Sigmoid colon (tissue), 7 donors: Measurements from ENCODE around the gene KRTAP6-2. TPM values are rescaled to one million over a fixed set of nuclear protein-coding genes. Genes with fewer than 3 reads are reported as not detected.

Experiments
- DNase-seq: peaks from one replicate; pipeline ENCODE4 v3.0.0-alpha.2; 2019
- H3K27ac ChIP-seq, 4 donors: fragments of 200-600 bp; sonication (generic); one replicate each; pipeline ENCODE4 v1.5.1; 2016 to 2019; ENCODE audit warnings: mild to moderate bottlenecking in 1 of 4
- H3K27me3 ChIP-seq, 3 donors: fragments of 200-600 bp; sonication (generic); one replicate each; pipeline ENCODE4 v1.5.1; 2019; ENCODE audit warnings: mild to moderate bottlenecking in 1 of 3
- H3K36me3 ChIP-seq, 4 donors: fragments of 200-600 bp; sonication (generic); one replicate each; pipeline ENCODE4 v1.5.1; 2016 to 2019
- H3K4me1 ChIP-seq, 4 donors: fragments of 200-600 bp; sonication (generic); one replicate each; pipeline ENCODE4 v1.5.1; 2017 to 2019
- H3K4me3 ChIP-seq, 4 donors: fragments of 200-600 bp; sonication (generic); one replicate each; pipeline ENCODE4 v1.5.1; 2017 to 2019; ENCODE audit warnings: mild to moderate bottlenecking in 2 of 4, moderate library complexity in 1 of 4
- H3K9me3 ChIP-seq, 4 donors: fragments of 200-600 bp in 3 of 4; sonication (generic) in 3 of 4; one replicate each; pipeline versions ENCODE4 v1.5.1 to v1.6.1; 2013 to 2019
- EP300 ChIP-seq, 4 donors: sonication (generic); formaldehyde crosslinking; IDR thresholded peaks; one replicate each; pipeline ENCODE4 v1.6.1; 2017; ENCODE audit warnings: antibody characterized with exemption in 4 of 4
- POLR2A ChIP-seq, 2 donors: fragments of 450-650 bp; IDR thresholded peaks; one replicate each; pipeline ENCODE4 v1.6.1; 2016; ENCODE audit warnings: antibody characterized with exemption in 2 of 2, mild to moderate bottlenecking in 2 of 2, moderate library complexity in 2 of 2
- POLR2AphosphoS5 ChIP-seq, 4 donors: sonication (generic); formaldehyde crosslinking; IDR thresholded peaks; one replicate each; pipeline ENCODE4 v1.6.1; 2017; ENCODE audit warnings: antibody characterized with exemption in 4 of 4
- WGBS, 2 donors: extraction: QIAGEN DNeasy Blood & Tissue Kit; methylation state at CpG; one replicate each; pipeline ENCODE4 v1.1.7; 2013; 5-methylcytosine and 5-hydroxymethylcytosine counted together
- intact Hi-C: fragments of 100-400 bp; cut with DNase I; formaldehyde crosslinking; loops from one replicate; pipeline ENCODE4 v1.15.1; 2023
- polyA plus RNA-seq, 3 donors: library from polyadenylated mRNA; stranded (reverse); fragments of 200-250 nt; gene quantifications; one replicate each; pipeline ENCODE4 v1.2.3, GENCODE V29; 2013
- total RNA-seq, 4 donors: library from RNA; depleted of rRNA; stranded (reverse); fragments of >200 nt; gene quantifications; one replicate each; pipeline ENCODE4 v1.1.0, GENCODE V29; 2016
- TF ChIP-seq, protein P1 (sequence below), 4 experiments: fragments of 450-650 bp in 3 of 4; fragments of 200-600 bp in 1 of 4; IDR thresholded peaks; one replicate each; pipeline ENCODE4 v1.5.1; 2016 to 2019; ENCODE audit warnings: antibody characterized with exemption in 4 of 4, mild to moderate bottlenecking in 3 of 4, moderate library complexity in 2 of 4
- donor health status: healthy with polysubstance abuse.
- donor health status: Bipolar disorder and iron deficiency.
- donor health status: healthy.

The KRTAP6-2 gene, protein sequence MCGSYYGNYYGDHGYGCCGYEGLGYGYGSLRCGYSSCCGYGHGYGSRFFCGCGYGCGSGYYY
- total RNA-seq (not detected), polyA plus RNA-seq (not detected)

DNA sequence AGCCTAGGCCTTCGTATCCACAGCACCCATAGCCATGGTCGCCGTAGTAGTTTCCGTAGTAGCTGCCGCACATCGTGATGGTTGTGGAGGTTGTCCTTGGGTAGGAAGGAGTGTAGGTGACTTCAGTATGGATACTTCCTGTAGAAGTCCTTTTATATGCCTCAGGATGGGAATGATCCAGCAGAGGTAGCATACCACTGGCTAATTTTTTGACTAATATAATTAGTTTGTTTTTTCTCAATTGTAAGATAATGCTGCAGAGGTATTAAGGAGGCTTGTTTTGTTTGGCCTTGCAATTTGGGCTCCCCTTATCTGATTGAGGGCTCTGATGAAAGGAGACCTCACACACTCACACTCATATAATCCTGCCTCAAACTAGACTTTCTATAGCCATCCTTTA, at the start of gene KRTAP6-2:
Gene KRTAP6-2 (minus strand): TSS at position 101 of the 400 bp plus-strand sequence. CDS start 28 bp downstream, at position 73.
- Histone ChIP-seq H3K4me3 (no peak within 1 kb of the TSS), H3K36me3 (no peaks in the 10 kb centered on the region), H3K27ac (no peak within 1 kb of the TSS), H3K27me3 (no peaks in the 10 kb centered on the region), H3K9me3 (no peaks in the 10 kb centered on the region), H3K4me1 (no peaks in the 10 kb centered on the region)
- no peak for DNase-seq
- intact Hi-C loops, result no loop called here
- 95 to 97% methylated on average over 6 of the region's 6 CpGs for WGBS, 2 donors
- TF ChIP-seq POLR2AphosphoS5 (IDR thresholded peaks at IDR 0.05) (no peak), EP300 (IDR thresholded peaks at IDR 0.05) (no peak), POLR2A (IDR thresholded peaks at IDR 0.05) (no peak)
- TF ChIP-seq, protein P1, sequence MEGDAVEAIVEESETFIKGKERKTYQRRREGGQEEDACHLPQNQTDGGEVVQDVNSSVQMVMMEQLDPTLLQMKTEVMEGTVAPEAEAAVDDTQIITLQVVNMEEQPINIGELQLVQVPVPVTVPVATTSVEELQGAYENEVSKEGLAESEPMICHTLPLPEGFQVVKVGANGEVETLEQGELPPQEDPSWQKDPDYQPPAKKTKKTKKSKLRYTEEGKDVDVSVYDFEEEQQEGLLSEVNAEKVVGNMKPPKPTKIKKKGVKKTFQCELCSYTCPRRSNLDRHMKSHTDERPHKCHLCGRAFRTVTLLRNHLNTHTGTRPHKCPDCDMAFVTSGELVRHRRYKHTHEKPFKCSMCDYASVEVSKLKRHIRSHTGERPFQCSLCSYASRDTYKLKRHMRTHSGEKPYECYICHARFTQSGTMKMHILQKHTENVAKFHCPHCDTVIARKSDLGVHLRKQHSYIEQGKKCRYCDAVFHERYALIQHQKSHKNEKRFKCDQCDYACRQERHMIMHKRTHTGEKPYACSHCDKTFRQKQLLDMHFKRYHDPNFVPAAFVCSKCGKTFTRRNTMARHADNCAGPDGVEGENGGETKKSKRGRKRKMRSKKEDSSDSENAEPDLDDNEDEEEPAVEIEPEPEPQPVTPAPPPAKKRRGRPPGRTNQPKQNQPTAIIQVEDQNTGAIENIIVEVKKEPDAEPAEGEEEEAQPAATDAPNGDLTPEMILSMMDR (IDR thresholded peaks at IDR 0.05), result no peak

DNA sequence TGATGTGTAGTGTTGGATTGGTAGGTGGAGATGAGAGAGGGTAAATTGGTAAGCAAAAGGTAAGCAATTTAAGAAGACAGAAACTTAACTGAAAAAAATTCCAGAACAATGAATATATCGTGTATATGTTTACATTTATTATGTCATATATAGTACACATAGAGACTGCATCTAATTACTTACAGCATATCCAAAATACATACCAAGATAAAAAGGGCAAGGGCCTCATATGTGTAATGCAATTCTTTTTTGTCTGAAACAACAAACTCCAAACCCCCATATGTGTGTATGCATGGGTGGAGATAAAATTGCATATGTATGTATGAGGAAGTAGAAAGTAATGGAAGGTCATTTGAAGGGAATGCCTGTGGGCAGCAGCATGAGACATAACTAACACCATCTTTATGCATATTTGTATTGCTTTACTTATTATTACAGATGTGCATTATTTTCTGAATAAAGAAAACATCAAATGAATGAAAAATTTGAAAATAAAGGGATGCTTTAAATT, 48.3 kb upstream of the KRTAP6-2 start:
- Histone ChIP-seq H3K36me3 (no peaks in the 10 kb centered on the region), H3K4me1 (no peaks in the 10 kb centered on the region), H3K9me3 (no peaks in the 10 kb centered on the region), H3K4me3 (no peak overlapping the region), H3K27ac (no peak overlapping the region), H3K27me3 (no peaks in the 10 kb centered on the region)
- DNase-seq, result no peak
- intact Hi-C loops, result no loop called here
- TF ChIP-seq POLR2AphosphoS5 (IDR thresholded peaks at IDR 0.05), result no peak
- 74 to 82% methylated on average over 1 of the region's 1 CpG for WGBS, 2 donors

DNA sequence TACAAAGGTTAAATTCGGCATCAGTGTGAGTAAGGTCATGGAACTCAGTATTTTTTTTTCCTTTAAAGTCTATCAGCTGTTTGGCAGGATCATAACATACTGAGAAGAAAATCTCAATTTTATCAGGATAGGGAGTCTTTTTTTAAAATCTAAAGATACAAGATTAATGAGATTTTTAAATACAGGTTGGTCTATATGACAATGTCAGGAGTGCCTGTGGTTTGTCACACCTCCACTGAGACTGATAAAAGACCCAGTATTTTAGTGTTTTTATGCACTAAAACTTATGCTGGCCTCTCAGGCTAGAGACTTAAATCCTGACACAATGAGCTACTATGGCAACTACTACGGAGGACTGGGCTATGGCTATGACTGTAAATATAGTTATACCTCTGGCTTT, 43.9 kb upstream of the KRTAP6-2 start, which contains the start of gene KRTAP20-3:
Gene KRTAP20-3 (plus strand): TSS at position 301 of the 400 bp plus-strand sequence.
- H3K9me3 ChIP-seq, result no peaks in the 10 kb centered on the region
- no peaks in the 10 kb centered on the region for H3K4me1 ChIP-seq
- H3K27ac ChIP-seq, result no peak within 1 kb of the TSS
- intact Hi-C loops, result no loop called here
- no peak for TF ChIP-seq POLR2AphosphoS5 (IDR thresholded peaks at IDR 0.05)
- TF ChIP-seq EP300 (IDR thresholded peaks at IDR 0.05), result no peak
- TF ChIP-seq, protein P1 (IDR thresholded peaks at IDR 0.05), result no peak
- no peak for TF ChIP-seq POLR2A (IDR thresholded peaks at IDR 0.05)
- no peaks in the 10 kb centered on the region for H3K36me3 ChIP-seq
- no peak within 1 kb of the TSS for H3K4me3 ChIP-seq
- WGBS, 2 donors, result 89 to 93% methylated on average over 2 of the region's 2 CpGs
- H3K27me3 ChIP-seq, result no peaks in the 10 kb centered on the region
- no peak for DNase-seq

DNA sequence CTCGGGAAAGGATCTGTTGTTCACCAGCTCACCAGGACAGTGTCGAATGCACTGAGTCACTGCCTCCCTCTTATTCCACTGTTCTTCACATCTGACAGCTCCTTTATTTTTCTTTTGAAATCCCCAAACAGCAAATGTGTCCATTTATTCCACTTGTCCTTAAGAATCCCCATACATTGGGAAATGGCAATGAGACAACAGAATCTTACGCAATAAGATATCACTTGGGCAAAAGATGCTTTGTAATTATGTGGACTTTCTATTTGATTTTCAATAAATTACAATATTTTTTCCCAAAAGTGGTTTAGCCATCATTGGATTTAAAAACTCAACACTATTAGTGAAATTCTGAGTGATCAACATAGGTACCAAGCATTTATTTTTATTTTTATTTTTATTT, 40.0 kb upstream of the KRTAP6-2 start:
- Histone ChIP-seq H3K9me3 (no peaks in the 10 kb centered on the region), H3K4me3 (no peak overlapping the region), H3K27me3 (no peaks in the 10 kb centered on the region), H3K36me3 (no peaks in the 10 kb centered on the region), H3K27ac (no peak overlapping the region), H3K4me1 (no peaks in the 10 kb centered on the region)
- intact Hi-C loops, result no loop called here
- 86 to 95% methylated on average over 3 of the region's 3 CpGs for WGBS, 2 donors
- DNase-seq, result no peak
- no peak for TF ChIP-seq POLR2A (IDR thresholded peaks at IDR 0.05)
- TF ChIP-seq EP300 (IDR thresholded peaks at IDR 0.05), result no peak
- TF ChIP-seq, protein P1 (IDR thresholded peaks at IDR 0.05), result no peak
- no peak for TF ChIP-seq POLR2AphosphoS5 (IDR thresholded peaks at IDR 0.05)

DNA sequence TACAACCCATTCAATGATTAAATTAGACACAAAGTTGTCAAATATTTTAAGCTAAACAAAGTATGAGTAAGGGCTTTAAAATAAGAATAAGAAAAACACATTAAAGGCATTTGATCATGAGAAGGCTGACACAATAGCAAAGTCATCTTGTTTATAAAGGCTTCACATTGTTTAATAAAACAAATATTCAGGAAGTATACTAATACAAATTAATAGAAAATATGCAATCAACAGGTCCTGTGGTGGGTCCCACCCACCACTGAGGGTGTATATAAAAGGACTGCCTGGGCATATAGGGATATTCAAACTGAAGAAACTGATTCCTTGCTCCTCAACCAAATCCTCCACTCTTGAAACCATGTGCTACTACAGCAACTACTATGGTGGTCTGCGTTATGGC, 36.2 kb upstream of the KRTAP6-2 start, which contains the start of gene KRTAP20-2:
Gene KRTAP20-2 (plus strand): TSS at position 301 of the 400 bp plus-strand sequence. CDS start 58 bp downstream, at position 359.
- 86 to 95% methylated on average over 1 of the region's 1 CpG for WGBS, 2 donors
- no peak for DNase-seq

More for the DNA sequence above, 36.2 kb upstream of the KRTAP6-2 start, which contains the start of gene KRTAP20-2:
- TF ChIP-seq POLR2A (IDR thresholded peaks at IDR 0.05), result no peak
- TF ChIP-seq, protein P1 (IDR thresholded peaks at IDR 0.05), result no peak
- no peak for TF ChIP-seq EP300 (IDR thresholded peaks at IDR 0.05)
- TF ChIP-seq POLR2AphosphoS5 (IDR thresholded peaks at IDR 0.05), result no peak
- Histone ChIP-seq H3K4me1 (no peaks in the 10 kb centered on the region), H3K27me3 (no peaks in the 10 kb centered on the region), H3K9me3 (no peaks in the 10 kb centered on the region), H3K27ac (no peak within 1 kb of the TSS), H3K36me3 (no peaks in the 10 kb centered on the region), H3K4me3 (no peak within 1 kb of the TSS)
- intact Hi-C loops, result no loop called here
